ENCODE data around the gene CGRRF1. TPM values are rescaled to one million over a fixed set of nuclear protein-coding genes. Genes with fewer than 3 reads are reported as not detected.

The CGRRF1 gene
- total and polyA plus RNA-seq, 5 donors from 2014 or later: 27.7 to 45.6 (median 31.5) TPM

- Histone ChIP-seq H3K27ac (ENCODE audit: insufficient read depth, low read length, poor library complexity, severe bottlenecking) (no peak overlapping the region), H3K27me3 (ENCODE audit: control insufficient read depth, insufficient read depth, low read length) (peaks cover 5% of the 10 kb centered on the region), H3K9me3 (ENCODE audit: control insufficient read depth in 2 of 2, low read length in 2 of 2) (no peaks in the 10 kb centered on the region), H3K36me3 (ENCODE audit: control insufficient read depth, insufficient read depth, low read length) (no peaks in the 10 kb centered on the region), H3K4me3 (ENCODE audit: low read depth, low read length) (no peak overlapping the region), H3K4me1 (ENCODE audit: control insufficient read depth, insufficient read depth, low read length, poor library complexity, severe bottlenecking) (no peaks in the 10 kb centered on the region)
- ATAC-seq (ENCODE audit: low read depth in 2 of 2): no peak
- peaks cover 0 to 2% (median 0%) of the 10 kb centered on the region in 7 donors for H3K9me3 Mint-ChIP-seq
- H3K27ac Mint-ChIP-seq: no peak overlapping the region
- no peak overlapping the region for H3K4me3 Mint-ChIP-seq
- no peaks in the 10 kb centered on the region for H3K4me1 Mint-ChIP-seq
- no peak for DNase-seq
- peaks cover 12% of the 10 kb centered on the region for H3K27me3 Mint-ChIP-seq
- no peaks in the 10 kb centered on the region for H3K36me3 Mint-ChIP-seq
Observed at GRCh38 chr14:54580933-54581332, 71.2 kb downstream of the CGRRF1 start.

- peaks cover 5% of the 10 kb centered on the region for H3K27me3 ChIP-seq (ENCODE audit: control insufficient read depth, insufficient read depth, low read length)
- no peak overlapping the region for H3K4me3 ChIP-seq (ENCODE audit: low read depth, low read length)
- H3K9me3 ChIP-seq (ENCODE audit: control insufficient read depth in 2 of 2, low read length in 2 of 2): no peaks in the 10 kb centered on the region
- no peak overlapping the region for H3K27ac ChIP-seq (ENCODE audit: insufficient read depth, low read length, poor library complexity, severe bottlenecking)
- no peaks in the 10 kb centered on the region for H3K4me1 ChIP-seq (ENCODE audit: control insufficient read depth, insufficient read depth, low read length, poor library complexity, severe bottlenecking)
- Mint-ChIP-seq H3K27ac (no peak overlapping the region), H3K4me1 (no peaks in the 10 kb centered on the region), H3K9me3 (peaks cover 0 to 2% (median 0%) of the 10 kb centered on the region in 7 donors), H3K4me3 (no peak overlapping the region), H3K27me3 (peaks cover 12% of the 10 kb centered on the region), H3K36me3 (no peaks in the 10 kb centered on the region)
- ATAC-seq (ENCODE audit: low read depth in 2 of 2) (no peak), DNase-seq (no peak)
- H3K36me3 ChIP-seq (ENCODE audit: control insufficient read depth, insufficient read depth, low read length): no peaks in the 10 kb centered on the region
Observed at GRCh38 chr14:54582334-54582733, 72.6 kb downstream of the CGRRF1 start.

GRCh38 chr14:54584097-54584496 is 74.4 kb downstream of the CGRRF1 start:
- Mint-ChIP-seq H3K27me3 (peaks cover 22% of the 10 kb centered on the region), H3K4me1 (no peaks in the 10 kb centered on the region), H3K27ac (no peak overlapping the region), H3K9me3 (peaks cover 0 to 2% (median 0%) of the 10 kb centered on the region in 7 donors), H3K4me3 (no peak overlapping the region), H3K36me3 (no peaks in the 10 kb centered on the region)
- Histone ChIP-seq H3K4me3 (ENCODE audit: low read depth, low read length) (no peak overlapping the region), H3K27me3 (ENCODE audit: control insufficient read depth, insufficient read depth, low read length) (peaks cover 5% of the 10 kb centered on the region), H3K36me3 (ENCODE audit: control insufficient read depth, insufficient read depth, low read length) (no peaks in the 10 kb centered on the region), H3K27ac (ENCODE audit: insufficient read depth, low read length, poor library complexity, severe bottlenecking) (no peak overlapping the region), H3K4me1 (ENCODE audit: control insufficient read depth, insufficient read depth, low read length, poor library complexity, severe bottlenecking) (no peaks in the 10 kb centered on the region), H3K9me3 (ENCODE audit: control insufficient read depth in 2 of 2, low read length in 2 of 2) (no peaks in the 10 kb centered on the region)
- ATAC-seq (ENCODE audit: low read depth in 2 of 2) (no peak), DNase-seq (no peak)

GRCh38 chr14:54585214-54585613 is 75.5 kb downstream of the CGRRF1 start:
- DNase-seq (no peak), ATAC-seq (ENCODE audit: low read depth in 2 of 2) (no peak)
- Mint-ChIP-seq H3K4me1 (no peaks in the 10 kb centered on the region), H3K36me3 (no peaks in the 10 kb centered on the region), H3K4me3 (no peak overlapping the region), H3K27me3 (peaks cover 22% of the 10 kb centered on the region), H3K9me3 (peaks cover 0 to 2% (median 0%) of the 10 kb centered on the region in 7 donors), H3K27ac (no peak overlapping the region)
- no peak overlapping the region for H3K4me3 ChIP-seq (ENCODE audit: low read depth, low read length)
- no peaks in the 10 kb centered on the region for H3K36me3 ChIP-seq (ENCODE audit: control insufficient read depth, insufficient read depth, low read length)
- H3K4me1 ChIP-seq (ENCODE audit: control insufficient read depth, insufficient read depth, low read length, poor library complexity, severe bottlenecking): no peaks in the 10 kb centered on the region
- H3K27ac ChIP-seq (ENCODE audit: insufficient read depth, low read length, poor library complexity, severe bottlenecking): no peak overlapping the region
- H3K9me3 ChIP-seq (ENCODE audit: control insufficient read depth in 2 of 2, low read length in 2 of 2): no peaks in the 10 kb centered on the region
- peaks cover 10% of the 10 kb centered on the region for H3K27me3 ChIP-seq (ENCODE audit: control insufficient read depth, insufficient read depth, low read length)

Other genes starting within 250 kb of the CGRRF1 start
- gene CDKN3, start 112.9 kb upstream of the CGRRF1 start, total RNA-seq: 9.3 TPM
- 10 to 100 TPM; 12.2 to 20.7 (median 17.2) TPM for gene CDKN3, start 112.9 kb upstream of the CGRRF1 start, polyA plus RNA-seq
- 40.5 TPM for gene CNIH1, start 68.5 kb upstream of the CGRRF1 start, total RNA-seq
- gene CNIH1, start 68.5 kb upstream of the CGRRF1 start, polyA plus RNA-seq: 100 to 1,000 TPM in 2 of 4 donors, 10 to 100 TPM in 2; 81.2 to 112 (median 102) TPM
- 30.7 TPM for gene GMFB, start 20.9 kb upstream of the CGRRF1 start, total RNA-seq
- 10 to 100 TPM; 16.3 to 25.9 (median 19.4) TPM for gene GMFB, start 20.9 kb upstream of the CGRRF1 start, polyA plus RNA-seq
- gene SAMD4A, start 57.2 kb downstream of the CGRRF1 start, total RNA-seq: 7.9 TPM
- under 1 TPM in 3 of 4 donors, not detected in 1; 0.05 to 0.16 (median 0.10) TPM for gene SAMD4A, start 57.2 kb downstream of the CGRRF1 start, polyA plus RNA-seq